Karpas-422 (cell line): ENCODE results near the gene EBP. TPM values are rescaled to one million over a fixed set of nuclear protein-coding genes. Genes with fewer than 3 reads are reported as not detected.

Experiments
- DNase-seq: peaks from one replicate; pipeline ENCODE4 v3.0.0-alpha.2; 2015
- H2AFZ ChIP-seq: fragments of 200-600 bp; sonication (generic); 2 replicates; pipeline ENCODE4 v1.6.1; 2014; ENCODE audit warnings: antibody characterized with exemption, low read length, mixed read lengths
- H3K27ac ChIP-seq: fragments of 200-600 bp; sonication (generic); 2 replicates; pipeline ENCODE4 v1.5.1; 2014; ENCODE audit warnings: mild to moderate bottlenecking, low read length, moderate library complexity
- H3K27me3 ChIP-seq: fragments of 200-600 bp; sonication (generic); 2 replicates; pipeline ENCODE4 v1.6.1; 2014; ENCODE audit warnings: low read length, mixed read lengths
- H3K36me3 ChIP-seq: fragments of 200-600 bp; sonication (generic); 2 replicates; pipeline ENCODE4 v1.6.1; 2014; ENCODE audit warnings: low read length, mixed read lengths; ENCODE audit not compliant: insufficient read depth
- H3K4me1 ChIP-seq: fragments of 200-600 bp; sonication (generic); 2 replicates; pipeline ENCODE4 v1.6.1; 2014; ENCODE audit warnings: mild to moderate bottlenecking, low read length, mixed read lengths
- H3K4me2 ChIP-seq: fragments of 200-600 bp; sonication (generic); 2 replicates; pipeline ENCODE4 v1.6.1; 2014; ENCODE audit warnings: low read length, low read depth, mild to moderate bottlenecking; ENCODE audit not compliant: poor library complexity, severe bottlenecking
- H3K4me3 ChIP-seq: fragments of 200-600 bp; sonication (generic); 2 replicates; pipeline ENCODE4 v1.5.1; 2014; ENCODE audit warnings: mild to moderate bottlenecking, antibody characterized with exemption, low read length, mixed read lengths
- H3K79me2 ChIP-seq: fragments of 200-600 bp; sonication (generic); 2 replicates; pipeline ENCODE4 v1.6.1; 2014; ENCODE audit warnings: mild to moderate bottlenecking, low read length, mixed read lengths
- H3K9ac ChIP-seq: fragments of 200-600 bp; sonication (generic); 2 replicates; pipeline ENCODE4 v1.6.0; 2014; ENCODE audit warnings: low read length
- H3K9me2 ChIP-seq: fragments of 200-600 bp; sonication (generic), shearing (Covaris generic); replicated peaks from 2 replicates; pipeline ENCODE4 v1.6.0; 2014; ENCODE audit warnings: mild to moderate bottlenecking, low read length, moderate library complexity; ENCODE audit not compliant: insufficient read depth
- H3K9me3 ChIP-seq: fragments of 300-700, 200-600 bp; sonication (generic); 2 replicates; pipeline ENCODE4 v1.6.1; 2014; ENCODE audit warnings: low read length, mixed read lengths
- H4K20me1 ChIP-seq: fragments of 200-600 bp; sonication (generic); 2 replicates; pipeline ENCODE4 v1.6.1; 2014; ENCODE audit warnings: mild to moderate bottlenecking, antibody characterized with exemption, low read length, low read depth; ENCODE audit not compliant: insufficient read depth
- total RNA-seq: library from RNA; depleted of rRNA; stranded (reverse); fragments of >200 nt; shearing (Covaris generic); gene quantifications from 2 replicates; pipeline ENCODE4 v1.2.3, GENCODE V29; 2014; ENCODE audit warnings: low replicate concordance

The EBP gene
- total RNA-seq, 1 experiment from 2014 or later = 50.2 TPM

- Histone ChIP-seq H3K4me1 (no peaks in the 10 kb centered on the region), H3K9me2 (no peaks in the 10 kb centered on the region), H3K27ac (no peak overlapping the region), H3K9ac (no peak overlapping the region), H3K4me2 (no peak overlapping the region), H3K4me3 (no peak overlapping the region), H3K36me3 (no peaks in the 10 kb centered on the region; the same call in 1 of the 2 replicates), H4K20me1 (no peaks in the 10 kb centered on the region), H2AFZ (no peak overlapping the region), H3K27me3 (no peaks in the 10 kb centered on the region), H3K9me3 (no peaks in the 10 kb centered on the region), H3K79me2 (no peaks in the 10 kb centered on the region)
- no peak for DNase-seq
Observed at GRCh38 chrX:48532161-48532560, 10.6 kb downstream of the EBP start.

- Histone ChIP-seq H4K20me1 (no peaks in the 10 kb centered on the region), H3K9ac (no peak overlapping the region), H2AFZ (no peak overlapping the region), H3K9me3 (no peaks in the 10 kb centered on the region), H3K27ac (no peak overlapping the region), H3K4me3 (no peak overlapping the region), H3K27me3 (no peaks in the 10 kb centered on the region), H3K79me2 (no peaks in the 10 kb centered on the region), H3K9me2 (no peaks in the 10 kb centered on the region), H3K36me3 (no peaks in the 10 kb centered on the region; the same call in 1 of the 2 replicates), H3K4me1 (no peaks in the 10 kb centered on the region), H3K4me2 (no peak overlapping the region)
- DNase-seq = no peak
Observed at GRCh38 chrX:48533165-48533564, 11.6 kb downstream of the EBP start.

GRCh38 chrX:48538641-48539344 is 17.2 kb downstream of the EBP start:
- H4K20me1 ChIP-seq = no peaks in the 10 kb centered on the region
- peaks cover 8% of the 10 kb centered on the region for H3K79me2 ChIP-seq
- H3K9me2 ChIP-seq = no peaks in the 10 kb centered on the region
- no peak overlapping the region for H3K4me3 ChIP-seq
- H2AFZ ChIP-seq = peak overlapping the region; percentile 60; the same call in 1 of the 2 replicates
- H3K27ac ChIP-seq = no peak overlapping the region
- peak overlapping the region; percentile 35 for H3K4me2 ChIP-seq
- no peaks in the 10 kb centered on the region for H3K36me3 ChIP-seq
- H3K27me3 ChIP-seq = no peaks in the 10 kb centered on the region
- no peak overlapping the region for H3K9ac ChIP-seq
- H3K9me3 ChIP-seq = no peaks in the 10 kb centered on the region
- H3K4me1 ChIP-seq = peaks cover 10% of the 10 kb centered on the region
- no peak for DNase-seq

DNA sequence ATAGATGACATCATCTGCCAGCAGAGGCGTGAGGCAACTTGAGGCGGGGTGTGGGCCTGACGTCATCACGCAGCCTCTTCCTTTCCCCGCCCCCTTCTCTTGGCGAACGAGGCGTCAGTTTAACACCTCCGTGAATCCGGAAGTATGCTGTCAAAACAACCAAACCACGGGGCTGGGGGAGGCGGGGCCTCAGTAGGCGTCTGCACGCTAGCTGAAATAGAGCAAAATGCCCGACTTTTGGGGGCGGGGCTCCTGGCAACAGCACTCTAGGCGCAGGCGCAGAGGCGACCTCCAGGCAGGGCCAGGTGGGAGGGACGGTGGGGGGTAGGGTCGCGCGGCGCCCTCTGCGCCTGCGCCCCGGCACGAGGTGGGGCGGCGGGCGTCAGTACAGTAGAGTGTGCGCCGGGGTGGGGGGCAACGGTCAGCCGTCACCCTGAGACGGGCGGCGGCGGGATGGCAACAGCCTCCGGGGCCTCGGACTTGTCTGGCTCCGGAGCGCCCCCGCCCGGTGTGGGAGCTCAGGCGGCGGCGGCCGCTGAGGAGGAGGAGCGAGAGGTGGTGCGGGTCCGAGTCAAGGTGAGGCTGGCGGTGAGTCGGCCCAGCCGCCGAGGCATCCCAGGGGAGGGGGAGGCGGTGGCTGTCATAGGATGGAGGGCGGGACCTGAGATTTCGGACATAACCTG is 17.9 kb downstream of the EBP start, which contains the start of gene TBC1D25:
Gene TBC1D25 (plus strand): TSS at position 370 of the 683 bp plus-strand sequence. CDS start 84 bp downstream, at position 454.
- peak; percentile 98 for DNase-seq
- Histone ChIP-seq H3K4me2 (peak within 1 kb of the TSS; percentile 72), H4K20me1 (no peaks in the 10 kb centered on the region), H3K79me2 (peaks cover 8% of the 10 kb centered on the region), H3K27me3 (no peaks in the 10 kb centered on the region), H3K4me3 (peak within 1 kb of the TSS; percentile 71), H3K9ac (peak within 1 kb of the TSS; percentile 68), H3K4me1 (peaks cover 10% of the 10 kb centered on the region), H2AFZ (peak within 1 kb of the TSS; percentile 60; the same call in 1 of the 2 replicates), H3K27ac (no peak within 1 kb of the TSS; the same call in 1 of the 2 replicates), H3K9me3 (no peaks in the 10 kb centered on the region), H3K36me3 (no peaks in the 10 kb centered on the region), H3K9me2 (no peaks in the 10 kb centered on the region)

DNA sequence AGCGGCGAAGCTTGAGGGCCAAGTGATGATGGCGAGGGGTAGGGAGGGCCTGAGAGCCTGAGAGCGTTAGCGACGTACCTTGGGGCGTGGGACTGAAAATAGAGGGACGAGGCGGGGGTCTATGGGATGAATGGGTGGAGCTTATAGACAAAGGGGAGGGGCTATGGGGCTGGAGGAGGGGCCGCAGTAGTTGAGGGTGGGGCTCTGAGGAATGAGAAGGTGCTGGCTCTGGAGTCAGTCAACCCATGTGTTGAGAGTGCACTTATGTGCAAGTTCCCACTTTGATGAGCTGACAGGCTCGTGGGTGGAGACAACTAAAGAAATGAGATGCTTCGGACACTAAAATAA is 18.4 kb downstream of the EBP start:
- H3K27ac ChIP-seq = no peak overlapping the region; the same call in 1 of the 2 replicates
- peaks cover 10% of the 10 kb centered on the region for H3K4me1 ChIP-seq
- peaks cover 8% of the 10 kb centered on the region for H3K79me2 ChIP-seq
- no peaks in the 10 kb centered on the region for H4K20me1 ChIP-seq
- no peaks in the 10 kb centered on the region for H3K36me3 ChIP-seq
- no peaks in the 10 kb centered on the region for H3K27me3 ChIP-seq
- H2AFZ ChIP-seq = 0 out of 2 replicates have a peak overlapping the region, but pooled peaks have one; percentile 42
- H3K9me3 ChIP-seq = no peaks in the 10 kb centered on the region
- H3K9ac ChIP-seq = peak overlapping the region; percentile 68
- DNase-seq = no peak
- H3K4me3 ChIP-seq = peak overlapping the region; percentile 71
- H3K9me2 ChIP-seq = no peaks in the 10 kb centered on the region
- H3K4me2 ChIP-seq = peak overlapping the region; percentile 72

GRCh38 chrX:48540480-48540879 is 18.9 kb downstream of the EBP start:
- Histone ChIP-seq H3K4me1 (peaks cover 10% of the 10 kb centered on the region), H3K4me3 (peak overlapping the region; percentile 71), H3K9ac (peak overlapping the region; percentile 68), H3K4me2 (peak overlapping the region; percentile 72), H3K9me2 (no peaks in the 10 kb centered on the region), H3K36me3 (no peaks in the 10 kb centered on the region), H2AFZ (no peak overlapping the region), H3K27ac (no peak overlapping the region), H3K79me2 (peaks cover 8% of the 10 kb centered on the region), H3K9me3 (no peaks in the 10 kb centered on the region), H3K27me3 (no peaks in the 10 kb centered on the region), H4K20me1 (no peaks in the 10 kb centered on the region)
- DNase-seq = no peak

- Histone ChIP-seq H3K4me3 (no peak overlapping the region), H4K20me1 (no peaks in the 10 kb centered on the region), H3K9me3 (no peaks in the 10 kb centered on the region), H3K9me2 (no peaks in the 10 kb centered on the region), H3K9ac (no peak overlapping the region), H2AFZ (no peak overlapping the region), H3K36me3 (no peaks in the 10 kb centered on the region), H3K79me2 (peaks cover 8% of the 10 kb centered on the region), H3K4me2 (peak overlapping the region; percentile 72), H3K27me3 (no peaks in the 10 kb centered on the region), H3K4me1 (peaks cover 10% of the 10 kb centered on the region), H3K27ac (no peak overlapping the region)
- no peak for DNase-seq
Observed at GRCh38 chrX:48541140-48541814, 19.7 kb downstream of the EBP start.

DNA sequence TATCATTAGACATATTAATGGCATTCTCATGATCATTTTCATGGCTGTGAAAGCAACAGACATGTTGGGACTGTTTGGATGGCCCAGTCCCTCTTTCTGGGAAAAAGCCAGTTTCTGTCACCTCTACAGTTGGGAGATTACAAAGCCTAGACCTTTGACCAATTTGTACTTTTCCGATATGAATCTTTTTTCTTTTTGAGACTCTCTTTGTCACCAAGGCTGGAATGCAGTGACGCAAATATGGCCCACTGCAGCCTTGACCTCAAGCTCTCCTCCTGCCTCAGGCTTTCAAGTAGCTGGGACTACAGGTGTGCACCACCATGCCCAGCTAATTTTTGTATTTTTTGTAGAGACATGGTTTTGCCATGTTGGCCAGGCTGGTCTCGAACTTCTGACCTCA is 27.3 kb downstream of the EBP start:
- Histone ChIP-seq H3K27ac (no peak overlapping the region), H2AFZ (no peak overlapping the region), H3K9me2 (no peaks in the 10 kb centered on the region), H3K27me3 (no peaks in the 10 kb centered on the region), H3K36me3 (no peaks in the 10 kb centered on the region), H3K4me1 (0 out of 2 replicates have a peak, but pooled peaks cover 2% of the 10 kb centered on the region), H4K20me1 (no peaks in the 10 kb centered on the region), H3K4me2 (no peak overlapping the region), H3K4me3 (no peak overlapping the region), H3K9ac (no peak overlapping the region), H3K9me3 (no peaks in the 10 kb centered on the region), H3K79me2 (no peaks in the 10 kb centered on the region)
- DNase-seq = no peak
